NCI-H748 (cell line): ENCODE data around the gene LRRC7.

ENCODE experiments used
- DNase-seq: peaks from one replicate; lab custom pipeline; 2025; ENCODE audit not compliant: unreplicated experiment; lab: John Stamatoyannopoulos, UW

The LRRC7 gene

GRCh38 chr1:70153739-70154138 is 586.0 kb downstream of the LRRC7 start:
- DNase-seq: no peak

GRCh38 chr1:70156529-70157120 is 588.9 kb downstream of the LRRC7 start:
- no peak for DNase-seq

- DNase-seq: no peak
Observed at GRCh38 chr1:70164350-70164749, 596.6 kb downstream of the LRRC7 start.

GRCh38 chr1:70168283-70168682 is 600.6 kb downstream of the LRRC7 start:
- DNase-seq: no peak

GRCh38 chr1:70169018-70169839 is 601.5 kb downstream of the LRRC7 start:
- no peak for DNase-seq

- no peak for DNase-seq
Observed at GRCh38 chr1:70171512-70171911, 603.8 kb downstream of the LRRC7 start.
